ENCODE results near the gene CCL18. TPM values are rescaled to one million over a fixed set of nuclear protein-coding genes. Genes with fewer than 3 reads are reported as not detected.

Gene CCL18
- total and polyA plus RNA-seq, 2 of the 4 experiments (the other 2 are of a cell fraction): not detected

DNA sequence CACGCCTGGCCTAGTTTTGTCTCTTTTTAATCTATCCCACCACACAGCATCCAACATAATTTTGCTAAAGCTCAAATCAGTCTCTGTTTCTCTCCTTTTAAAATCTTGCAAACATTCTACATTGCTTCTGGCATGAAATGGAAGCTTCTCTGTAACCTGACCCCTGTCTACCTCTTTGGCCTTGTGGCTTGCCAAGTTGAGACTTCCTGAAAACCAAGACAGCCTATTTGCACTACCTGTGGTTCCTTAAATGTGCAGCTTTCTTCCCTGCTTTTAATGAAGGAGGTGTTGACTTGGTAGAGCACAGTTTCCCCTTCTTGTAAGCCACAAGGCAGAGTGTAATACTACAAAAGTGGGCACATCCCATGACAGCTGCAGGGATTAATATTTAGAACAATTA is 31.9 kb downstream of the CCL18 start:
- Histone ChIP-seq H3K18ac (ENCODE audit: low read depth, low read length) (no peak overlapping the region), H3K27ac (ENCODE audit: insufficient read depth, low read length) (no peak overlapping the region), H3K4me3 (ENCODE audit: insufficient read depth, low read depth, low read length) (no peak overlapping the region), H3K23ac (ENCODE audit: low read depth, low read length) (no peak overlapping the region), H3K56ac (ENCODE audit: extremely low read depth, insufficient read depth, low read length) (no peak overlapping the region), H3K4me2 (ENCODE audit: low read depth, low read length) (no peak overlapping the region), H3K9me3 (ENCODE audit: control insufficient read depth, insufficient read depth, low read length) (no peaks in the 10 kb centered on the region), H2BK5ac (ENCODE audit: low read depth, low read length, poor library complexity, severe bottlenecking) (no peak overlapping the region), H2BK15ac (ENCODE audit: low read depth, low read length) (no peak overlapping the region), H2BK20ac (ENCODE audit: low read depth, low read length) (no peak overlapping the region), H3K79me1 (ENCODE audit: low read depth in 1 of 2, low read length in 2 of 2) (no peaks in the 10 kb centered on the region), H2BK120ac (ENCODE audit: low read depth, low read length) (no peak overlapping the region), H2AK5ac (ENCODE audit: low read depth, low read length) (no peak overlapping the region), H3K14ac (replicated peaks; ENCODE audit: low read depth, low read length) (no peak overlapping the region), H3K4ac (ENCODE audit: low read depth, low read length) (no peak overlapping the region), H2AFZ (replicated peaks; ENCODE audit: low read length, poor library complexity) (no peak overlapping the region), H3K9me1 (ENCODE audit: insufficient read depth, low read length) (no peaks in the 10 kb centered on the region), H2AK9ac (replicated peaks; ENCODE audit: low read depth, low read length, poor library complexity) (no peak overlapping the region), H3K36me3 (ENCODE audit: control insufficient read depth, insufficient read depth, low read length) (no peaks in the 10 kb centered on the region), H4K5ac (ENCODE audit: low read depth, low read length) (no peak overlapping the region), H4K8ac (ENCODE audit: low read depth in 2 of 2, low read length in 2 of 2) (no peak overlapping the region), H3K9ac (ENCODE audit: low read depth, low read length) (no peak overlapping the region), H3K27me3 (ENCODE audit: control insufficient read depth, insufficient read depth, low read length) (no peaks in the 10 kb centered on the region), H4K91ac (ENCODE audit: insufficient read depth, low read depth, low read length) (no peak overlapping the region), H4K20me1 (ENCODE audit: insufficient read depth, low read length) (no peaks in the 10 kb centered on the region), H3K4me1 (ENCODE audit: control insufficient read depth, insufficient read depth, low read length) (no peaks in the 10 kb centered on the region)
- ATAC-seq (ENCODE audit: low read depth) (no peak), DNase-seq (no peak)
- TF ChIP-seq NFE2L2 (IDR thresholded peaks at IDR 0.05; ENCODE audit: low read depth, low read length) (no peak), MAFK (IDR thresholded peaks at IDR 0.05; ENCODE audit: low read depth, low read length) (no peak), MAZ (IDR thresholded peaks at IDR 0.05; ENCODE audit: borderline replicate concordance, low read depth, low read length) (no peak), RCOR1 (IDR thresholded peaks at IDR 0.05; ENCODE audit: insufficient replicate concordance, low read length) (no peak), ELK1 (IDR thresholded peaks at IDR 0.05; ENCODE audit: borderline replicate concordance, low read depth, low read length) (no peak), SMC3 (IDR thresholded peaks at IDR 0.05; ENCODE audit: low read depth, low read length) (no peak), BHLHE40 (IDR thresholded peaks at IDR 0.05; ENCODE audit: low read depth, low read length) (no peak), FOS (IDR thresholded peaks at IDR 0.05; ENCODE audit: low read depth, low read length) (no peak), CEBPB (IDR thresholded peaks at IDR 0.05; ENCODE audit: low read depth, low read length) (no peak), RFX5 (IDR thresholded peaks at IDR 0.05; ENCODE audit: low read depth, low read length) (no peak), CTCF (conservative IDR thresholded peaks at IDR 0.05; ENCODE audit: low read depth, low read length) (no peak), RAD21 (IDR thresholded peaks at IDR 0.05; ENCODE audit: low read length) (no peak), USF2 (IDR thresholded peaks at IDR 0.05; ENCODE audit: low read depth, low read length) (no peak), MXI1 (IDR thresholded peaks at IDR 0.05; ENCODE audit: borderline replicate concordance, low read depth, low read length) (no peak), CHD1 (IDR thresholded peaks at IDR 0.05; ENCODE audit: low read depth, low read length) (no peak), POLR2A (IDR thresholded peaks at IDR 0.05; ENCODE audit: low read depth, low read length) (no peak)
- dilution Hi-C loops (cut with HindIII; ENCODE audit: low sequenced_read_pairs, unreplicated experiment): no loop called here
- POLR2A ChIA-PET (ENCODE audit: unreplicated experiment): no interaction called here
- CTCF ChIA-PET: no interaction called here
- in situ Hi-C loops (cut with MboI; ENCODE audit: low sequenced_read_pairs): no loop called here
- whole genome bisulfite sequencing, 2 experiments (ENCODE audit: extremely low coverage in 2 of 2, insufficient read length in 1 of 2): no CpG with 5 or more reads among the region's 1 CpG
- BruUV-seq (replicated peaks): no TSS peak
- intact Hi-C loops (cut with micrococcal nuclease): no loop called here
